Endodermal cell (in vitro differentiated cells): ENCODE results near the gene GTPBP1. TPM values are rescaled to one million over a fixed set of nuclear protein-coding genes. Genes with fewer than 3 reads are reported as not detected.
A peak's percentile ranks its signal among the peaks of the same experiment; 100 is the strongest.

Source experiments
- DNase-seq: peaks from one replicate; pipeline ENCODE4 v3.0.0-alpha.2; 2017
- H3K27ac ChIP-seq: 2 replicates; pipeline ENCODE4 v1.5.1; 2013; ENCODE audit warnings: mild to moderate bottlenecking, low read depth, low read length, moderate library complexity
- H3K27me3 ChIP-seq: 2 replicates; pipeline ENCODE4 v1.6.1; 2013; ENCODE audit warnings: mild to moderate bottlenecking, low read length, moderate library complexity; ENCODE audit not compliant: insufficient read depth, control insufficient read depth, poor library complexity, severe bottlenecking
- H3K36me3 ChIP-seq: 2 replicates; pipeline ENCODE4 v1.7.0; 2013; ENCODE audit warnings: mild to moderate bottlenecking, low read length, moderate library complexity; ENCODE audit not compliant: control insufficient read depth, insufficient read depth
- H3K4me1 ChIP-seq: one replicate; pipeline ENCODE4 v1.7.0; 2013; ENCODE audit warnings: low read length; ENCODE audit not compliant: control insufficient read depth, insufficient read depth
- H3K4me3 ChIP-seq: 2 replicates; pipeline ENCODE4 v1.5.1; 2013; ENCODE audit warnings: mild to moderate bottlenecking, low read length, moderate library complexity
- H3K9ac ChIP-seq: 2 replicates; pipeline ENCODE4 v1.6.1; 2013; ENCODE audit warnings: mild to moderate bottlenecking, low read length, moderate library complexity; ENCODE audit not compliant: poor library complexity, severe bottlenecking; ENCODE audit errors: extremely low read depth
- H3K9me3 ChIP-seq: 2 replicates; pipeline ENCODE4 v1.6.1; 2013; ENCODE audit warnings: mild to moderate bottlenecking, low read length, moderate library complexity; ENCODE audit not compliant: control insufficient read depth
- H3K27ac Mint-ChIP-seq: 2 replicates; pipeline ENCODE4 v1.8.0; 2020; ENCODE audit warnings: mixed read lengths
- H3K27me3 Mint-ChIP-seq: 2 replicates; pipeline ENCODE4 v1.8.0; 2021; ENCODE audit warnings: mild to moderate bottlenecking, mixed read lengths; ENCODE audit not compliant: insufficient read depth
- H3K36me3 Mint-ChIP-seq: 2 replicates; pipeline ENCODE4 v1.8.0; 2020; ENCODE audit warnings: low read depth, mixed read lengths
- H3K4me1 Mint-ChIP-seq: 2 replicates; pipeline ENCODE4 v1.8.0; 2020; ENCODE audit warnings: mixed read lengths
- H3K4me3 Mint-ChIP-seq: 2 replicates; pipeline ENCODE4 v1.8.0; 2020; ENCODE audit warnings: mild to moderate bottlenecking, moderate library complexity, mixed read lengths
- H3K9me3 Mint-ChIP-seq: 2 replicates; pipeline ENCODE4 v1.8.0; 2020; ENCODE audit warnings: mild to moderate bottlenecking, mixed read lengths
- CTCF ChIP-seq: fragments of 200-600 bp; sonication (generic); conservative IDR thresholded peaks from 2 replicates; pipeline ENCODE4 v1.5.0; 2021; ENCODE audit warnings: antibody characterized with exemption, mild to moderate bottlenecking
- WGBS, 2 experiments: methylation state at CpG; one replicate each; pipeline versions ENCODE4 v1.1.5 to v1.1.7; 2013; ENCODE audit warnings: missing lambda C conversion rate in 2 of 2, mixed read lengths in 1 of 2; ENCODE audit not compliant: insufficient coverage in 1 of 2, insufficient read length in 1 of 2; 5-methylcytosine and 5-hydroxymethylcytosine counted together
- total RNA-seq, 2 donors: library from RNA; stranded (reverse); fragmentation: NEBNext Ultra II Directional in 1 of 2; extraction: Animal tissue kit (Norgen Biotek cat#: 25700) in 1 of 2; gene quantifications; 2 replicates in 1 of 2; 3 replicates in 1 of 2; pipeline ENCODE4 v1.2.1, GENCODE V29; 2021

The GTPBP1 gene
- total RNA-seq, 2 donors from 2014 or later: 79.0 to 86.1 TPM

- no peaks in the 10 kb centered on the region for H3K9me3 Mint-ChIP-seq
- Histone ChIP-seq H3K9ac (no peak overlapping the region), H3K4me1 (peaks cover 5% of the 10 kb centered on the region), H3K9me3 (no peaks in the 10 kb centered on the region), H3K27ac (no peak overlapping the region), H3K36me3 (peaks cover 16% of the 10 kb centered on the region), H3K27me3 (no peaks in the 10 kb centered on the region), H3K4me3 (peak overlapping the region; percentile 86)
- no peak for DNase-seq
- H3K27ac Mint-ChIP-seq: peak overlapping the region; percentile 2
- TF ChIP-seq CTCF: no peak
- H3K4me1 Mint-ChIP-seq: peaks cover 35% of the 10 kb centered on the region
- H3K36me3 Mint-ChIP-seq: peaks cover 40% of the 10 kb centered on the region
- no peak overlapping the region for H3K4me3 Mint-ChIP-seq
- 55 to 75% methylated on average over 3 of the region's 3 CpGs for WGBS, 2 experiments
- H3K27me3 Mint-ChIP-seq: no peaks in the 10 kb centered on the region
Observed at GRCh38 chr22:38696606-38697424, 8.9 kb upstream of the GTPBP1 start.

GRCh38 chr22:38697425-38698089 is 8.2 kb upstream of the GTPBP1 start:
- H3K9ac ChIP-seq: no peak overlapping the region
- peaks cover 37% of the 10 kb centered on the region for H3K36me3 Mint-ChIP-seq
- DNase-seq: no peak
- peak overlapping the region; percentile 86 for H3K4me3 ChIP-seq
- no peak for TF ChIP-seq CTCF
- WGBS, 2 experiments: 88% methylated on average over 8 of the region's 8 CpGs
- H3K27ac ChIP-seq: no peak overlapping the region
- H3K4me3 Mint-ChIP-seq: peak overlapping the region; percentile 82
- no peaks in the 10 kb centered on the region for H3K27me3 ChIP-seq
- H3K9me3 Mint-ChIP-seq: no peaks in the 10 kb centered on the region
- peaks cover 5% of the 10 kb centered on the region for H3K4me1 ChIP-seq
- peak overlapping the region; percentile 6 for H3K27ac Mint-ChIP-seq
- H3K27me3 Mint-ChIP-seq: no peaks in the 10 kb centered on the region
- no peaks in the 10 kb centered on the region for H3K9me3 ChIP-seq
- peaks cover 11% of the 10 kb centered on the region for H3K36me3 ChIP-seq
- peaks cover 35% of the 10 kb centered on the region for H3K4me1 Mint-ChIP-seq

GRCh38 chr22:38698407-38699094 is 7.2 kb upstream of the GTPBP1 start:
- no peak overlapping the region for H3K27ac ChIP-seq

More at GRCh38 chr22:38698407-38699094, 7.2 kb upstream of the GTPBP1 start:
- H3K4me3 ChIP-seq: peak overlapping the region; percentile 86
- H3K4me1 Mint-ChIP-seq: peaks cover 35% of the 10 kb centered on the region
- no peak for TF ChIP-seq CTCF
- peaks cover 11% of the 10 kb centered on the region for H3K36me3 ChIP-seq
- H3K4me1 ChIP-seq: peaks cover 5% of the 10 kb centered on the region
- peak overlapping the region; percentile 26 for H3K27ac Mint-ChIP-seq
- 91 to 97% methylated on average over 11 to 13 of the region's 13 CpGs for WGBS, 2 experiments
- no peaks in the 10 kb centered on the region for H3K9me3 Mint-ChIP-seq
- peaks cover 30% of the 10 kb centered on the region for H3K36me3 Mint-ChIP-seq
- DNase-seq: no peak
- H3K27me3 Mint-ChIP-seq: no peaks in the 10 kb centered on the region
- H3K4me3 Mint-ChIP-seq: peak overlapping the region; percentile 82
- no peak overlapping the region for H3K9ac ChIP-seq
- H3K9me3 ChIP-seq: no peaks in the 10 kb centered on the region
- no peaks in the 10 kb centered on the region for H3K27me3 ChIP-seq
